Measurements from ENCODE around the gene COX11. TPM values are rescaled to one million over a fixed set of nuclear protein-coding genes. Genes with fewer than 3 reads are reported as not detected.

COX11 gene
- total and polyA plus RNA-seq, 2 of the 8 experiments (the other 6 are each of a cell fraction or from before 2014, with no cell fraction given) = 43.0 to 54.1 TPM

- CTCF ChIA-PET (ENCODE audit: partially characterized antibody) = no interaction called here
- Histone ChIP-seq H3K9me3 (ENCODE audit: insufficient read depth in 2 of 2, low read depth in 1 of 2, low read length in 1 of 2) (no peaks in the 10 kb centered on the region), H3K36me3 (ENCODE audit: control insufficient read depth in 2 of 4, insufficient read depth in 4 of 4, low read length in 3 of 4) (peaks cover 18 to 52% (median 42%) of the 10 kb centered on the region in 4 experiments), H3K4ac (replicated peaks; ENCODE audit: insufficient read length, low read depth, low read length) (no peak overlapping the region), H4K91ac (replicated peaks; ENCODE audit: insufficient read length, low read length) (no peak overlapping the region), H3K4me2 (ENCODE audit: insufficient read depth in 1 of 2, low read depth in 2 of 2, low read length in 2 of 2) (no peak overlapping the region), H2BK120ac (replicated peaks; ENCODE audit: low read depth, low read length) (no peak overlapping the region), H2BK15ac (ENCODE audit: low read length) (no peak overlapping the region), H3K23ac (ENCODE audit: insufficient read length) (no peak overlapping the region), H3K79me1 (ENCODE audit: low read depth, low read length) (no peaks in the 10 kb centered on the region), H3K56ac (replicated peaks; ENCODE audit: insufficient read length, low read depth, low read length) (no peak overlapping the region), H2AK5ac (ENCODE audit: low read depth, low read length) (no peak overlapping the region), H3K9ac (replicated peaks in 1 of 4; ENCODE audit: extremely low read depth in 1 of 4, low read depth in 3 of 4, low read length in 3 of 4) (no peak overlapping the region), H3K23me2 (ENCODE audit: low read depth, low read length) (no peaks in the 10 kb centered on the region; the same call in 1 of the 2 replicates), H3K4me3 (ENCODE audit: extremely low read depth in 1 of 4, insufficient read depth in 2 of 4, low read depth in 3 of 4, low read length in 4 of 4) (no peak overlapping the region), H2BK12ac (ENCODE audit: low read depth, low read length) (no peak overlapping the region), H4K5ac (ENCODE audit: insufficient read length, low read depth, low read length) (no peak overlapping the region), H2AFZ (ENCODE audit: low read length) (no peak overlapping the region), H3K27ac (ENCODE audit: low read depth, low read length) (no peak overlapping the region), H3K27me3 (replicated peaks in 1 of 4; ENCODE audit: control insufficient read depth in 3 of 4, extremely low read depth in 1 of 4, insufficient read depth in 3 of 4, low read length in 3 of 4) (peaks cover 0 to 2% (median 0%) of the 10 kb centered on the region in 4 experiments; a peak in 1 of 7 replicates), H3K4me1 (replicated peaks in 1 of 4; ENCODE audit: control insufficient read depth in 3 of 4, insufficient read depth in 4 of 4, low read length in 3 of 4) (no peaks in the 10 kb centered on the region), H2BK20ac (ENCODE audit: low read length) (no peak overlapping the region), H3K18ac (ENCODE audit: extremely low read depth, low read length) (no peak overlapping the region), H3K14ac (ENCODE audit: insufficient read length) (no peak overlapping the region), H2BK5ac (ENCODE audit: low read depth, low read length) (no peak overlapping the region), H4K8ac (ENCODE audit: extremely low read depth, insufficient read depth, low read length) (no peak overlapping the region), H4K20me1 (replicated peaks in 1 of 2; ENCODE audit: control insufficient read depth in 1 of 2, insufficient read depth in 2 of 2, low read length in 2 of 2) (peaks cover 0 to 3% of the 10 kb centered on the region in 2 experiments), H3K79me2 (ENCODE audit: control insufficient read depth in 1 of 2, insufficient read depth in 2 of 2, low read length in 2 of 2) (no peaks in the 10 kb centered on the region)
- DNase-seq (ENCODE audit: low read depth in 1 of 2, low spot score in 2 of 2) (no peak), FAIRE-seq (no peak)
- TF ChIP-seq, protein P1, sequence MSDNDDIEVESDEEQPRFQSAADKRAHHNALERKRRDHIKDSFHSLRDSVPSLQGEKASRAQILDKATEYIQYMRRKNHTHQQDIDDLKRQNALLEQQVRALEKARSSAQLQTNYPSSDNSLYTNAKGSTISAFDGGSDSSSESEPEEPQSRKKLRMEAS (IDR thresholded peaks at IDR 0.05) = no peak
- 96% methylated on average over 2 of the region's 2 CpGs; no CpG with 5 or more reads in 1 of the 2 experiments for WGBS, 2 experiments (ENCODE audit: extremely low coverage in 1 of 2, insufficient coverage in 1 of 2, insufficient read length in 1 of 2, insufficient replicate concordance in 2 of 2, low coverage in 1 of 2, low lambda C conversion rate in 2 of 2, missing lambda C conversion rate in 1 of 2)
- POLR2A ChIA-PET (ENCODE audit: partially characterized antibody) = no interaction called here
Measured at GRCh38 chr17:54947396-54947795, 21.1 kb downstream of the COX11 start.

Measured in H1 (cell line).